Measurements from ENCODE around the gene RCE1.

Gene RCE1

DNA sequence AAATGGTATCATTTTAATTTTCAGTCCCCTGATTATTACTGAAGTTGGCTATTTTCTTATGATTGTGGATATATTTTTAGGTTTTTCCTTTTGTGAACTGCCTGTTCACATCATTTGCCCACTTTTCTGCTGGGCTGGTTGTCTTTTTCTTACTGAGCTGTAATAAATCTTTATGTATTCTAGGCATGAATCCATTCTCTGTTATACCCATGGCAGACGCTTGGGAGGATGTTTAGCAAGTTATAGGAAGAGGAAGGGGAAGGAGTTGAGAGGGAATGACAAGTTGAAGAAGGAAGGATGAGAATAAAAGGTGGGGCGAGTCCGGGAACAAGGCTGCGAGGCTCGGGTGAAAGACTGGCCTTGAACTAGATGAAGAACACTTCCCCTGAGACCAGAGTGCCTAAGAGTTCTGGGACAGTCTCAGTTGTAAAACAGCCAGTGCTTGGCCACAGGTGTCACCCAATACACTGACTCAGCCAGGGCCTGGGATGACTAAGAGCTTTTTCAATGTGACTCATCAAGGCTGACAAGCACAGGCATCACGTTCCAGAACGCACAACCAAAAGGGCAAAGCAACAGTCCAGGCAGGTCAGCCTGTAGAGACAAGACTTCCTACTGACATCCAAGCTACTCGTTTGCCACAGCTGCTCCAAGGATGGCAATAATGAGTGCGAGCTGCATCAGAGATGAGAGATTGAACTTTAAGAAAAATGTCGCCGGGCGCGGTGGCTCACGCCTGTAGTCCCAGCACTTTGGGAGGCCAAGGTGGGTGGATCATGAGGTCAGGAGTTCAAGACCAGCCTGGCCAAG is 48.8 kb downstream of the RCE1 start:
- DNase-seq: peak; percentile 82

DNA sequence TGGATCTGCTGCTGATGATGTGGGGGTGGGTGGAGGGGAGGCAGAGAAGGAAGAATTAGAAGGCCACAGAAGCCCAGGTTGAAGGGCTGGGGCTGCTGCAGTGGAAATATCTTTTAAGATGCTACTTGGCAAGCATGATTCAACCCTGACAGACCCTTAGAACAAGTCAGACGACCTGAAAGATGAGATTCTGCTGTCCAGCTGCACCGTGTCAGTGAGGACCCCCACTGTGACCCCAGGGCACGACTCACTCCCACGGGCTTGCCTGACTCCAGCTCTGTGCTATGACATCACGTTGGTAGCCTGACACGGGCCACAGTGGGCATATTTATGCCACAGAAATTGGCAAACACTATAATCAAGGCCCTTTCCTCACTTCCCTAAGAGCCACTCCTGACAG is 49.7 kb downstream of the RCE1 start:
- DNase-seq: no peak

DNA sequence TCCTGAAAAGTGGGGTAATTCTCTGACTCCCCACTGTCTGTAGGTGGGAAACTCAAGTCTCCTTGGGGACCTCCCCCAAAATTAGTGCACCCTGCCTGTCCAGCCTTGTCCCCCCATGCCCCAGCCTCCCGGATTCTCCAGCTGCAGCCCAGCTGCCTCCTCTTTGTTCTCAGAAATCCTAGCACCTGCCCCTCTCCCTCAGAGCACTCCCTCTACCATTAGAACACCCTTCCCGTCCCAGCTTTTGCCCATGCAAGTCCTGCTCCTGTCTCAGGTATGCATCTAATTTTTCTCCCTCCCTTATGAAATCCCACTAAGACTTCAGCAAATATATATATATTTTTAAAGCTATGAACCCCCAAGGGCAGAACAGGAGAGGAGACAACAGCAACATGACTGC is 50.9 kb downstream of the RCE1 start:
- no peak for DNase-seq
